ENCODE data around the gene GEMIN4. TPM values are rescaled to one million over a fixed set of nuclear protein-coding genes. Genes with fewer than 3 reads are reported as not detected.

Gene GEMIN4
- polyA plus RNA-seq, 4 donors: 19.4 to 25.6 (median 22.0) TPM

GRCh38 chr17:745406-745805, 6.7 kb downstream of the GEMIN4 start:
- DNase-seq (ENCODE audit: low read depth in 4 of 4, low spot score in 2 of 4): no peak

- DNase-seq (ENCODE audit: low read depth in 4 of 4, low spot score in 2 of 4): no peak
Observed at GRCh38 chr17:744937-745336, 7.1 kb downstream of the GEMIN4 start.

- no peak for DNase-seq (ENCODE audit: low read depth in 4 of 4, low spot score in 2 of 4)
Observed at GRCh38 chr17:743139-743538, 8.9 kb downstream of the GEMIN4 start.

GRCh38 chr17:742147-742793, 9.8 kb downstream of the GEMIN4 start:
- DNase-seq (ENCODE audit: low read depth in 4 of 4, low spot score in 2 of 4): no peak

- no peak for DNase-seq (ENCODE audit: low read depth in 4 of 4, low spot score in 2 of 4)
Observed at GRCh38 chr17:740240-741017, 11.6 kb downstream of the GEMIN4 start.

- DNase-seq (ENCODE audit: low read depth in 4 of 4, low spot score in 2 of 4): no peak
Observed at GRCh38 chr17:737561-738113, 14.4 kb downstream of the GEMIN4 start.

GRCh38 chr17:733743-734142, 18.3 kb downstream of the GEMIN4 start:
- DNase-seq (ENCODE audit: low read depth in 4 of 4, low spot score in 2 of 4): no peak

GRCh38 chr17:732902-733720, 19.0 kb downstream of the GEMIN4 start:
- no peak for DNase-seq (ENCODE audit: low read depth in 4 of 4, low spot score in 2 of 4)

GRCh38 chr17:732067-732901, 19.8 kb downstream of the GEMIN4 start, which contains the start of gene TLCD3A:
Gene TLCD3A, plus strand, starts transcription at chr17:732596. Its CDS starts 52 bp downstream, at chr17:732648.
- DNase-seq (ENCODE audit: low read depth in 4 of 4, low spot score in 2 of 4): no peak

- DNase-seq (ENCODE audit: low read depth in 4 of 4, low spot score in 2 of 4): no peak
Observed at GRCh38 chr17:731644-732066, 20.4 kb downstream of the GEMIN4 start.

- no peak for DNase-seq (ENCODE audit: low read depth in 4 of 4, low spot score in 2 of 4)
Observed at GRCh38 chr17:728911-729310, 23.2 kb downstream of the GEMIN4 start.

- no peak for DNase-seq (ENCODE audit: low read depth in 4 of 4, low spot score in 2 of 4)
Observed at GRCh38 chr17:726271-726919, 25.7 kb downstream of the GEMIN4 start.

- no peak for DNase-seq (ENCODE audit: low read depth in 4 of 4, low spot score in 2 of 4)
Observed at GRCh38 chr17:725746-726145, 26.3 kb downstream of the GEMIN4 start.

GRCh38 chr17:725084-725483, 27.0 kb downstream of the GEMIN4 start:
- DNase-seq (ENCODE audit: low read depth in 4 of 4, low spot score in 2 of 4): no peak

- DNase-seq (ENCODE audit: low read depth in 4 of 4, low spot score in 2 of 4): no peak
Observed at GRCh38 chr17:721540-721937, 30.5 kb downstream of the GEMIN4 start.

GRCh38 chr17:720706-721539, 31.1 kb downstream of the GEMIN4 start:
- no peak for DNase-seq (ENCODE audit: low read depth in 4 of 4, low spot score in 2 of 4)

- DNase-seq (ENCODE audit: low read depth in 4 of 4, low spot score in 2 of 4): no peak
Observed at GRCh38 chr17:718075-718474, 34.0 kb downstream of the GEMIN4 start.

GRCh38 chr17:708132-708531, 43.9 kb downstream of the GEMIN4 start:
- DNase-seq (ENCODE audit: low read depth in 4 of 4, low spot score in 2 of 4): no peak

GRCh38 chr17:705863-706262, 46.2 kb downstream of the GEMIN4 start:
- DNase-seq (ENCODE audit: low read depth in 4 of 4, low spot score in 2 of 4): no peak

Measured in left renal cortex interstitium (tissue), 4 donors.